PC-3 (cell line): ENCODE data around the gene PRLR.

Experiments
- CTCF ChIP-seq: fragments of 300-600 bp; sonication (generic); conservative IDR thresholded peaks from 2 replicates; pipeline ENCODE4 v1.5.1; 2017; ENCODE audit warnings: antibody characterized with exemption, low read depth, mild to moderate bottlenecking, low read length
- EZH2 ChIP-seq: fragments of 300-600 bp; sonication (generic); IDR thresholded peaks from one replicate; pipeline ENCODE4 v1.6.1; 2017; ENCODE audit warnings: antibody characterized with exemption, mild to moderate bottlenecking, low read length; ENCODE audit not compliant: unreplicated experiment
- EZH2phosphoT487 ChIP-seq: fragments of 300-600 bp; sonication (generic); IDR thresholded peaks from 2 replicates; pipeline ENCODE4 v1.6.1; 2018; ENCODE audit warnings: mild to moderate bottlenecking, antibody characterized with exemption, low read length, borderline replicate concordance

- TF ChIP-seq CTCF (no peak), EZH2 (no peak), EZH2phosphoT487 (no peak)
These were observed 201.0 kb downstream of the PRLR start for GRCh38 chr5:35029333-35029732.
